Activated T-helper 17 cell treated with anti-CD3 and anti-CD28 coated beads, Interleukin-2, amount 50 U/mL, for 72 hours (primary cell): ENCODE measurements around the gene ATP1A2. TPM values are rescaled to one million over a fixed set of nuclear protein-coding genes. Genes with fewer than 3 reads are reported as not detected.

Experiments
- ATAC-seq: fragments of 150-1000 bp; cut with Tn5 transposase; replicated peaks from 2 replicates; pipeline ENCODE4 v1.10.0; 2021; ENCODE audit warnings: mild to moderate bottlenecking, moderate library complexity
- H3K27ac Mint-ChIP-seq: one replicate; pipeline ENCODE4 v1.8.0; 2022; ENCODE audit warnings: mixed read lengths
- H3K27me3 Mint-ChIP-seq: one replicate; pipeline ENCODE4 v1.8.0; 2022; ENCODE audit warnings: mixed read lengths
- H3K36me3 Mint-ChIP-seq: one replicate; pipeline ENCODE4 v1.8.0; 2022; ENCODE audit warnings: low read depth, mild to moderate bottlenecking, mixed read lengths
- H3K4me1 Mint-ChIP-seq: one replicate; pipeline ENCODE4 v1.8.0; 2022; ENCODE audit warnings: mixed read lengths
- H3K4me3 Mint-ChIP-seq: one replicate; pipeline ENCODE4 v1.8.0; 2022; ENCODE audit warnings: mild to moderate bottlenecking, mixed read lengths
- H3K9me3 Mint-ChIP-seq: one replicate; pipeline ENCODE4 v1.8.0; 2022; ENCODE audit warnings: mixed read lengths
- total RNA-seq, 2 donors: library from RNA; stranded (reverse); gene quantifications; one replicate each; pipeline ENCODE4 v1.2.3, GENCODE V29; 2022

Gene ATP1A2
- total RNA-seq, 2 donors from 2014 or later: not detected

- Mint-ChIP-seq H3K27me3 (peaks cover 36% of the 10 kb centered on the region), H3K36me3 (no peaks in the 10 kb centered on the region), H3K4me3 (no peak overlapping the region), H3K4me1 (peaks cover 9% of the 10 kb centered on the region), H3K27ac (no peak overlapping the region), H3K9me3 (no peaks in the 10 kb centered on the region)
- no peak for ATAC-seq
Observed at GRCh38 chr1:160168609-160169369, 53.2 kb downstream of the ATP1A2 start.

GRCh38 chr1:160169553-160170399, 54.2 kb downstream of the ATP1A2 start:
- H3K4me3 Mint-ChIP-seq: no peak overlapping the region
- H3K4me1 Mint-ChIP-seq: peaks cover 9% of the 10 kb centered on the region
- H3K36me3 Mint-ChIP-seq: no peaks in the 10 kb centered on the region
- H3K27ac Mint-ChIP-seq: no peak overlapping the region
- H3K27me3 Mint-ChIP-seq: peaks cover 28% of the 10 kb centered on the region
- ATAC-seq: peak; percentile 72
- H3K9me3 Mint-ChIP-seq: no peaks in the 10 kb centered on the region

- Mint-ChIP-seq H3K27me3 (peaks cover 21% of the 10 kb centered on the region), H3K9me3 (no peaks in the 10 kb centered on the region), H3K36me3 (no peaks in the 10 kb centered on the region), H3K27ac (no peak overlapping the region), H3K4me1 (peaks cover 9% of the 10 kb centered on the region), H3K4me3 (no peak overlapping the region)
- no peak for ATAC-seq
Observed at GRCh38 chr1:160171354-160171753, 55.8 kb downstream of the ATP1A2 start.

GRCh38 chr1:160171980-160172379, 56.4 kb downstream of the ATP1A2 start:
- no peak for ATAC-seq
- Mint-ChIP-seq H3K9me3 (no peaks in the 10 kb centered on the region), H3K27me3 (peaks cover 17% of the 10 kb centered on the region), H3K27ac (no peak overlapping the region), H3K36me3 (no peaks in the 10 kb centered on the region), H3K4me1 (peaks cover 4% of the 10 kb centered on the region), H3K4me3 (no peak overlapping the region)

GRCh38 chr1:160177231-160177630, 61.7 kb downstream of the ATP1A2 start:
- Mint-ChIP-seq H3K4me3 (no peak overlapping the region), H3K27me3 (peaks cover 13% of the 10 kb centered on the region), H3K4me1 (no peaks in the 10 kb centered on the region), H3K27ac (no peak overlapping the region), H3K9me3 (no peaks in the 10 kb centered on the region), H3K36me3 (no peaks in the 10 kb centered on the region)
- no peak for ATAC-seq

GRCh38 chr1:160177667-160178066, 62.1 kb downstream of the ATP1A2 start:
- Mint-ChIP-seq H3K4me3 (no peak overlapping the region), H3K27ac (no peak overlapping the region), H3K27me3 (peaks cover 12% of the 10 kb centered on the region), H3K9me3 (no peaks in the 10 kb centered on the region), H3K36me3 (no peaks in the 10 kb centered on the region), H3K4me1 (no peaks in the 10 kb centered on the region)
- ATAC-seq: no peak

- Mint-ChIP-seq H3K9me3 (no peaks in the 10 kb centered on the region), H3K27ac (no peak overlapping the region), H3K36me3 (no peaks in the 10 kb centered on the region), H3K4me3 (no peak overlapping the region), H3K27me3 (peaks cover 11% of the 10 kb centered on the region), H3K4me1 (no peaks in the 10 kb centered on the region)
- ATAC-seq: no peak
Observed at GRCh38 chr1:160178731-160179130, 63.2 kb downstream of the ATP1A2 start.

GRCh38 chr1:160179336-160179735, 63.8 kb downstream of the ATP1A2 start:
- H3K4me1 Mint-ChIP-seq: no peaks in the 10 kb centered on the region
- peaks cover 11% of the 10 kb centered on the region for H3K27me3 Mint-ChIP-seq
- no peak overlapping the region for H3K27ac Mint-ChIP-seq
- H3K36me3 Mint-ChIP-seq: no peaks in the 10 kb centered on the region
- ATAC-seq: no peak
- H3K9me3 Mint-ChIP-seq: no peaks in the 10 kb centered on the region
- H3K4me3 Mint-ChIP-seq: no peak overlapping the region

- no peaks in the 10 kb centered on the region for H3K9me3 Mint-ChIP-seq
- no peak for ATAC-seq
- H3K27ac Mint-ChIP-seq: no peak overlapping the region
- no peaks in the 10 kb centered on the region for H3K4me1 Mint-ChIP-seq
- H3K36me3 Mint-ChIP-seq: no peaks in the 10 kb centered on the region
- H3K4me3 Mint-ChIP-seq: no peak overlapping the region
- H3K27me3 Mint-ChIP-seq: peaks cover 11% of the 10 kb centered on the region
Observed at GRCh38 chr1:160186246-160186645, 70.7 kb downstream of the ATP1A2 start.

GRCh38 chr1:160186729-160187128, 71.2 kb downstream of the ATP1A2 start:
- H3K9me3 Mint-ChIP-seq: no peaks in the 10 kb centered on the region
- H3K36me3 Mint-ChIP-seq: no peaks in the 10 kb centered on the region
- H3K4me3 Mint-ChIP-seq: no peak overlapping the region
- no peak overlapping the region for H3K27ac Mint-ChIP-seq
- H3K27me3 Mint-ChIP-seq: peaks cover 11% of the 10 kb centered on the region
- no peaks in the 10 kb centered on the region for H3K4me1 Mint-ChIP-seq
- ATAC-seq: no peak

GRCh38 chr1:160187407-160187806, 71.8 kb downstream of the ATP1A2 start:
- H3K4me3 Mint-ChIP-seq: no peak overlapping the region
- H3K27me3 Mint-ChIP-seq: peaks cover 11% of the 10 kb centered on the region
- H3K27ac Mint-ChIP-seq: no peak overlapping the region
- H3K9me3 Mint-ChIP-seq: no peaks in the 10 kb centered on the region
- H3K36me3 Mint-ChIP-seq: no peaks in the 10 kb centered on the region
- H3K4me1 Mint-ChIP-seq: no peaks in the 10 kb centered on the region
- ATAC-seq: no peak

GRCh38 chr1:160188341-160188740, 72.8 kb downstream of the ATP1A2 start:
- no peak overlapping the region for H3K4me3 Mint-ChIP-seq
- H3K4me1 Mint-ChIP-seq: no peaks in the 10 kb centered on the region
- ATAC-seq: no peak
- peaks cover 8% of the 10 kb centered on the region for H3K27me3 Mint-ChIP-seq
- H3K9me3 Mint-ChIP-seq: no peaks in the 10 kb centered on the region
- no peak overlapping the region for H3K27ac Mint-ChIP-seq
- H3K36me3 Mint-ChIP-seq: no peaks in the 10 kb centered on the region

GRCh38 chr1:160189649-160190625, 74.4 kb downstream of the ATP1A2 start, which contains the start of gene CASQ1:
TSS of gene CASQ1 (plus strand) at chr1:160190575. CDS start at chr1:160190752, 177 bp downstream.
- Mint-ChIP-seq H3K27me3 (peaks cover 8% of the 10 kb centered on the region), H3K4me3 (no peak within 1 kb of the TSS), H3K9me3 (no peaks in the 10 kb centered on the region), H3K36me3 (no peaks in the 10 kb centered on the region), H3K4me1 (no peaks in the 10 kb centered on the region), H3K27ac (no peak within 1 kb of the TSS)
- ATAC-seq: no peak

GRCh38 chr1:160191756-160192155, 76.2 kb downstream of the ATP1A2 start:
- H3K4me3 Mint-ChIP-seq: no peak overlapping the region
- no peak for ATAC-seq

More at GRCh38 chr1:160191756-160192155, 76.2 kb downstream of the ATP1A2 start:
- H3K4me1 Mint-ChIP-seq: no peaks in the 10 kb centered on the region
- H3K27me3 Mint-ChIP-seq: peaks cover 3% of the 10 kb centered on the region
- H3K9me3 Mint-ChIP-seq: no peaks in the 10 kb centered on the region
- H3K27ac Mint-ChIP-seq: no peak overlapping the region
- H3K36me3 Mint-ChIP-seq: no peaks in the 10 kb centered on the region
